Trophoblast cell (in vitro differentiated cells and primary cell): ENCODE data around the gene CXorf58.
A peak's percentile ranks its signal among the peaks of the same experiment; 100 is the strongest.
"Not testable (repeated sequence)": the region's sequence is repeated elsewhere in the genome, so short reads cannot be mapped to it uniquely, and the experiment has no call there.

Experiments
- DNase-seq, 2 donors: peaks; one replicate each; pipeline ENCODE4 v3.0.0-alpha.2; 2016
- H2AFZ ChIP-seq: 2 replicates; pipeline ENCODE4 v1.6.1; 2013; ENCODE audit warnings: low read length, moderate library complexity, mild to moderate bottlenecking; ENCODE audit not compliant: insufficient read depth, poor library complexity
- H2AK5ac ChIP-seq: 2 replicates; pipeline ENCODE4 v1.6.1; 2013; ENCODE audit warnings: mild to moderate bottlenecking, low read length
- H2BK120ac ChIP-seq: 2 replicates; pipeline ENCODE4 v1.6.1; 2013; ENCODE audit warnings: low read length, mild to moderate bottlenecking, moderate library complexity; ENCODE audit not compliant: insufficient read depth, poor library complexity
- H2BK12ac ChIP-seq: 2 replicates; pipeline ENCODE4 v1.6.1; 2013; ENCODE audit warnings: mild to moderate bottlenecking, low read length, moderate library complexity
- H2BK5ac ChIP-seq: 2 replicates; pipeline ENCODE4 v1.6.1; 2013; ENCODE audit warnings: low read length, low read depth, moderate library complexity, mild to moderate bottlenecking; ENCODE audit not compliant: poor library complexity
- H3K14ac ChIP-seq: 2 replicates; pipeline ENCODE4 v1.6.1; 2013; ENCODE audit warnings: mild to moderate bottlenecking, low read length
- H3K18ac ChIP-seq: 2 replicates; pipeline ENCODE4 v1.6.1; 2013; ENCODE audit warnings: mild to moderate bottlenecking, low read length
- H3K23ac ChIP-seq: 2 replicates; pipeline ENCODE4 v1.6.1; 2013; ENCODE audit warnings: low read length
- H3K27ac ChIP-seq: 2 replicates; pipeline ENCODE4 v1.5.1; 2013; ENCODE audit warnings: low read depth, mild to moderate bottlenecking, inconsistent platforms, low read length, moderate library complexity
- H3K27me3 ChIP-seq: 2 replicates; pipeline ENCODE4 v1.6.1; 2013; ENCODE audit warnings: inconsistent platforms, mild to moderate bottlenecking, low read length, moderate library complexity; ENCODE audit not compliant: insufficient read depth
- H3K36me3 ChIP-seq, 2 experiments: 1 replicate in 1 of 2; 2 replicates in 1 of 2; pipeline ENCODE4 v1.6.1; 2013; ENCODE audit warnings: low read length in 2 of 2, mild to moderate bottlenecking in 2 of 2, moderate library complexity in 1 of 2; ENCODE audit not compliant: insufficient read depth in 2 of 2, control insufficient read depth in 1 of 2
- H3K4ac ChIP-seq: 2 replicates; pipeline ENCODE4 v1.6.1; 2013; ENCODE audit warnings: low read depth, mild to moderate bottlenecking, low read length, moderate library complexity
- H3K4me1 ChIP-seq, 2 experiments: 1 replicate in 1 of 2; 2 replicates in 1 of 2; pipeline ENCODE4 v1.6.1; 2013; ENCODE audit warnings: low read length in 2 of 2, mild to moderate bottlenecking in 2 of 2, moderate library complexity in 1 of 2; ENCODE audit not compliant: insufficient read depth in 2 of 2, control insufficient read depth in 1 of 2
- H3K4me2 ChIP-seq: 2 replicates; pipeline ENCODE4 v1.6.1; 2013; ENCODE audit warnings: inconsistent platforms, mild to moderate bottlenecking, low read length, moderate library complexity
- H3K4me3 ChIP-seq: 2 replicates; pipeline ENCODE4 v1.5.1; 2013; ENCODE audit warnings: mild to moderate bottlenecking, low read depth, low read length, inconsistent platforms
- H3K79me1 ChIP-seq: one replicate; pipeline ENCODE4 v1.6.1; 2013; ENCODE audit warnings: low read length
- H3K79me2 ChIP-seq: 2 replicates; pipeline ENCODE4 v1.6.1; 2013; ENCODE audit warnings: low read length, mild to moderate bottlenecking; ENCODE audit not compliant: control insufficient read depth, insufficient read depth, poor library complexity
- H3K9ac ChIP-seq: 2 replicates; pipeline ENCODE4 v1.6.1; 2013; ENCODE audit warnings: mild to moderate bottlenecking, low read length
- H3K9me3 ChIP-seq: 2 replicates; pipeline ENCODE4 v1.6.1; 2013; ENCODE audit warnings: low read depth, mild to moderate bottlenecking, control low read depth, inconsistent platforms, low read length; ENCODE audit not compliant: insufficient read depth
- H4K12ac ChIP-seq: 2 replicates; pipeline ENCODE4 v1.6.1; 2013; ENCODE audit warnings: low read depth, mild to moderate bottlenecking, low read length, moderate library complexity
- H4K8ac ChIP-seq: 2 replicates; pipeline ENCODE4 v1.6.1; 2013; ENCODE audit warnings: low read depth, mild to moderate bottlenecking, low read length, moderate library complexity
- H4K91ac ChIP-seq: one replicate; pipeline ENCODE4 v1.6.1; 2013; ENCODE audit warnings: low read depth, mild to moderate bottlenecking, low read length, moderate library complexity
- WGBS: extraction: QIAGEN DNeasy Blood & Tissue Kit; methylation state at CpG from one replicate; pipeline ENCODE4 v1.1.7; 2013; ENCODE audit warnings: missing lambda C conversion rate; ENCODE audit not compliant: insufficient read length, insufficient coverage; ENCODE audit errors: extremely low coverage; 5-methylcytosine and 5-hydroxymethylcytosine counted together

CXorf58 gene

GRCh38 chrX:23964191-23964590 is 56.4 kb downstream of the CXorf58 start:
- Histone ChIP-seq H3K79me2 (no peaks in the 10 kb centered on the region), H3K9ac (no peak overlapping the region), H3K18ac (no peak overlapping the region), H2BK5ac (no peak overlapping the region), H4K12ac (no peak overlapping the region), H3K27me3 (no peaks in the 10 kb centered on the region), H3K9me3 (no peaks in the 10 kb centered on the region), H4K8ac (no peak overlapping the region), H2BK12ac (no peak overlapping the region), H2AFZ (no peak overlapping the region), H2BK120ac (no peak overlapping the region), H3K23ac (no peak overlapping the region), H2AK5ac (no peak overlapping the region), H3K4me2 (no peak overlapping the region), H3K79me1 (no peaks in the 10 kb centered on the region), H3K4me1 (no peaks in the 10 kb centered on the region), H3K36me3 (no peaks in the 10 kb centered on the region), H4K91ac (no peak overlapping the region), H3K14ac (no peak overlapping the region), H3K4ac (no peak overlapping the region), H3K4me3 (no peak overlapping the region), H3K27ac (no peak overlapping the region)
- no peak for DNase-seq
- WGBS, result no CpG with 5 or more reads among the region's 5 CpGs

GRCh38 chrX:23965630-23966029 is 57.8 kb downstream of the CXorf58 start:
- H3K4me3 ChIP-seq, H3K27ac ChIP-seq, H3K4me1 ChIP-seq, H3K4me2 ChIP-seq, H3K79me2 ChIP-seq, H4K8ac ChIP-seq, H2BK5ac ChIP-seq, H3K14ac ChIP-seq, H3K36me3 ChIP-seq, H2AFZ ChIP-seq, H3K9ac ChIP-seq, H3K4ac ChIP-seq, H3K79me1 ChIP-seq, H4K12ac ChIP-seq, H2AK5ac ChIP-seq, H3K9me3 ChIP-seq, H4K91ac ChIP-seq, H3K18ac ChIP-seq, H3K27me3 ChIP-seq, H3K23ac ChIP-seq, H2BK12ac ChIP-seq, H2BK120ac ChIP-seq: not testable (repeated sequence)
- WGBS, result no CpG with 5 or more reads among the region's 8 CpGs
- DNase-seq, result peak in 1 of 2 donors; percentile 14

GRCh38 chrX:23978491-23978890 is 70.7 kb downstream of the CXorf58 start:
- no peak for DNase-seq
- no peak overlapping the region for H4K91ac ChIP-seq
- H3K4me1 ChIP-seq, result peaks cover 0 to 3% of the 10 kb centered on the region in 2 experiments
- no peaks in the 10 kb centered on the region for H3K79me2 ChIP-seq
- H3K23ac ChIP-seq, result no peak overlapping the region
- no peaks in the 10 kb centered on the region for H3K36me3 ChIP-seq
- no CpG with 5 or more reads among the region's 4 CpGs for WGBS
- H3K4ac ChIP-seq, result no peak overlapping the region
- H3K27ac ChIP-seq, result no peak overlapping the region
- H3K18ac ChIP-seq, result no peak overlapping the region
- no peaks in the 10 kb centered on the region for H3K79me1 ChIP-seq
- no peak overlapping the region for H2AFZ ChIP-seq
- no peak overlapping the region for H3K14ac ChIP-seq
- H3K4me3 ChIP-seq, result no peak overlapping the region
- H2BK120ac ChIP-seq, result no peak overlapping the region
- H3K4me2 ChIP-seq, result no peak overlapping the region
- H2BK5ac ChIP-seq, result no peak overlapping the region
- no peak overlapping the region for H4K12ac ChIP-seq
- H3K27me3 ChIP-seq, result no peaks in the 10 kb centered on the region
- H4K8ac ChIP-seq, result no peak overlapping the region
- no peak overlapping the region for H3K9ac ChIP-seq
- H2AK5ac ChIP-seq, result no peak overlapping the region
- no peaks in the 10 kb centered on the region for H3K9me3 ChIP-seq
- no peak overlapping the region for H2BK12ac ChIP-seq

GRCh38 chrX:23980011-23980441 is 72.2 kb downstream of the CXorf58 start:
- no peak overlapping the region for H2AFZ ChIP-seq
- H2BK120ac ChIP-seq, result no peak overlapping the region
- peaks cover 0 to 3% of the 10 kb centered on the region in 2 experiments for H3K4me1 ChIP-seq
- no peak overlapping the region for H4K91ac ChIP-seq
- H2AK5ac ChIP-seq, result no peak overlapping the region
- WGBS, result no CpG with 5 or more reads among the region's 5 CpGs
- no peak overlapping the region for H4K12ac ChIP-seq
- H3K27ac ChIP-seq, result no peak overlapping the region
- H3K23ac ChIP-seq, result no peak overlapping the region
- no peaks in the 10 kb centered on the region for H3K79me2 ChIP-seq
- no peak overlapping the region for H3K9ac ChIP-seq
- H4K8ac ChIP-seq, result no peak overlapping the region
- H3K9me3 ChIP-seq, result no peaks in the 10 kb centered on the region
- H3K18ac ChIP-seq, result no peak overlapping the region
- no peak overlapping the region for H2BK12ac ChIP-seq
- H3K27me3 ChIP-seq, result no peaks in the 10 kb centered on the region
- H3K4me2 ChIP-seq, result no peak overlapping the region
- H3K14ac ChIP-seq, result no peak overlapping the region
- no peaks in the 10 kb centered on the region for H3K79me1 ChIP-seq
- H3K4ac ChIP-seq, result no peak overlapping the region
- DNase-seq, result peak in 1 of 2 donors; percentile 10
- H3K36me3 ChIP-seq, result no peaks in the 10 kb centered on the region
- H3K4me3 ChIP-seq, result no peak overlapping the region
- H2BK5ac ChIP-seq, result no peak overlapping the region
